Central memory CD8-positive, alpha-beta T cell (primary cell): Measurements from ENCODE around the gene MTX1.

Experiments
- ATAC-seq: fragments of 150-1000 bp; cut with Tn5 transposase; replicated peaks from 2 replicates; pipeline ENCODE4 v1.10.0; 2022; ENCODE audit warnings: mild to moderate bottlenecking, moderate FRiP score, moderate number of reproducible peaks; ENCODE audit not compliant: poor library complexity, severe bottlenecking; ENCODE audit errors: extremely low read depth
- DNase-seq, 2 donors: peaks; one replicate each; pipeline ENCODE4 v3.0.0; 2021; ENCODE audit warnings: low spot score in 2 of 2
- H3K27ac Mint-ChIP-seq: one replicate; pipeline ENCODE4 v1.8.0; 2022; ENCODE audit warnings: low read depth, mild to moderate bottlenecking, moderate library complexity, mixed read lengths
- H3K27me3 Mint-ChIP-seq: one replicate; pipeline ENCODE4 v1.8.0; 2022; ENCODE audit warnings: mixed read lengths
- H3K36me3 Mint-ChIP-seq: one replicate; pipeline ENCODE4 v1.8.0; 2022; ENCODE audit warnings: mild to moderate bottlenecking, moderate library complexity, mixed read lengths; ENCODE audit not compliant: insufficient read depth
- H3K4me1 Mint-ChIP-seq: one replicate; pipeline ENCODE4 v1.8.0; 2022; ENCODE audit warnings: mixed read lengths
- H3K4me3 Mint-ChIP-seq: one replicate; pipeline ENCODE4 v1.8.0; 2022; ENCODE audit warnings: mild to moderate bottlenecking, moderate library complexity, mixed read lengths
- H3K9me3 Mint-ChIP-seq: one replicate; pipeline ENCODE4 v1.8.0; 2022; ENCODE audit warnings: mixed read lengths

MTX1 gene

GRCh38 chr1:155177192-155177917 is 31.1 kb upstream of the MTX1 start:
- H3K4me3 Mint-ChIP-seq = no peak overlapping the region
- no peaks in the 10 kb centered on the region for H3K27me3 Mint-ChIP-seq
- peaks cover 27% of the 10 kb centered on the region for H3K36me3 Mint-ChIP-seq
- ATAC-seq (no peak), DNase-seq (no peak)
- H3K27ac Mint-ChIP-seq = no peak overlapping the region
- peaks cover 37% of the 10 kb centered on the region for H3K4me1 Mint-ChIP-seq
- H3K9me3 Mint-ChIP-seq = no peaks in the 10 kb centered on the region

GRCh38 chr1:155177918-155178281 is 30.6 kb upstream of the MTX1 start:
- Mint-ChIP-seq H3K36me3 (peaks cover 24% of the 10 kb centered on the region), H3K4me3 (no peak overlapping the region), H3K4me1 (peaks cover 33% of the 10 kb centered on the region), H3K27ac (no peak overlapping the region), H3K27me3 (no peaks in the 10 kb centered on the region), H3K9me3 (no peaks in the 10 kb centered on the region)
- ATAC-seq = no peak
- DNase-seq = no peak

- no peak overlapping the region for H3K27ac Mint-ChIP-seq
- H3K36me3 Mint-ChIP-seq = peaks cover 21% of the 10 kb centered on the region
- ATAC-seq = no peak
- no peaks in the 10 kb centered on the region for H3K9me3 Mint-ChIP-seq
- no peak for DNase-seq
- H3K4me1 Mint-ChIP-seq = peaks cover 27% of the 10 kb centered on the region
- no peaks in the 10 kb centered on the region for H3K27me3 Mint-ChIP-seq
- no peak overlapping the region for H3K4me3 Mint-ChIP-seq
Observed at GRCh38 chr1:155178441-155179111, 29.9 kb upstream of the MTX1 start.

GRCh38 chr1:155179112-155180031 is 29.1 kb upstream of the MTX1 start:
- ATAC-seq = no peak
- no peak overlapping the region for H3K27ac Mint-ChIP-seq
- no peaks in the 10 kb centered on the region for H3K27me3 Mint-ChIP-seq
- H3K4me3 Mint-ChIP-seq = no peak overlapping the region
- H3K9me3 Mint-ChIP-seq = no peaks in the 10 kb centered on the region
- peaks cover 17% of the 10 kb centered on the region for H3K36me3 Mint-ChIP-seq
- H3K4me1 Mint-ChIP-seq = peaks cover 19% of the 10 kb centered on the region
- DNase-seq = no peak

GRCh38 chr1:155181371-155182051 is 27.0 kb upstream of the MTX1 start:
- DNase-seq (no peak), ATAC-seq (no peak)
- Mint-ChIP-seq H3K36me3 (peaks cover 16% of the 10 kb centered on the region), H3K27me3 (no peaks in the 10 kb centered on the region), H3K27ac (no peak overlapping the region), H3K4me1 (peaks cover 12% of the 10 kb centered on the region), H3K4me3 (no peak overlapping the region), H3K9me3 (no peaks in the 10 kb centered on the region)

- no peaks in the 10 kb centered on the region for H3K27me3 Mint-ChIP-seq
- H3K36me3 Mint-ChIP-seq = peaks cover 15% of the 10 kb centered on the region
- H3K9me3 Mint-ChIP-seq = no peaks in the 10 kb centered on the region
- H3K4me1 Mint-ChIP-seq = peaks cover 6% of the 10 kb centered on the region
- DNase-seq (no peak), ATAC-seq (no peak)
- no peak overlapping the region for H3K27ac Mint-ChIP-seq
- no peak overlapping the region for H3K4me3 Mint-ChIP-seq
Observed at GRCh38 chr1:155182052-155182550, 26.4 kb upstream of the MTX1 start.

GRCh38 chr1:155183775-155184221 is 24.7 kb upstream of the MTX1 start:
- H3K27ac Mint-ChIP-seq = no peak overlapping the region

GRCh38 chr1:155184351-155184811 is 24.1 kb upstream of the MTX1 start:
- H3K27ac Mint-ChIP-seq = no peak overlapping the region
- ATAC-seq = no peak

More at GRCh38 chr1:155183775-155184221, 24.7 kb upstream of the MTX1 start:
- H3K36me3 Mint-ChIP-seq = peaks cover 14% of the 10 kb centered on the region
- H3K4me1 Mint-ChIP-seq = peaks cover 12% of the 10 kb centered on the region
- no peaks in the 10 kb centered on the region for H3K9me3 Mint-ChIP-seq
- no peak for DNase-seq
- no peaks in the 10 kb centered on the region for H3K27me3 Mint-ChIP-seq
- no peak overlapping the region for H3K4me3 Mint-ChIP-seq
- no peak for ATAC-seq

GRCh38 chr1:155184835-155185782 is 23.4 kb upstream of the MTX1 start:
- H3K4me1 Mint-ChIP-seq = peaks cover 12% of the 10 kb centered on the region
- no peaks in the 10 kb centered on the region for H3K27me3 Mint-ChIP-seq
- DNase-seq (no peak), ATAC-seq (no peak)
- H3K27ac Mint-ChIP-seq = no peak overlapping the region
- no peak overlapping the region for H3K4me3 Mint-ChIP-seq
- peaks cover 7% of the 10 kb centered on the region for H3K36me3 Mint-ChIP-seq
- H3K9me3 Mint-ChIP-seq = no peaks in the 10 kb centered on the region

More at GRCh38 chr1:155184351-155184811, 24.1 kb upstream of the MTX1 start:
- no peaks in the 10 kb centered on the region for H3K9me3 Mint-ChIP-seq
- H3K27me3 Mint-ChIP-seq = no peaks in the 10 kb centered on the region
- no peak overlapping the region for H3K4me3 Mint-ChIP-seq
- peaks cover 12% of the 10 kb centered on the region for H3K4me1 Mint-ChIP-seq
- peaks cover 10% of the 10 kb centered on the region for H3K36me3 Mint-ChIP-seq
- DNase-seq = no peak

GRCh38 chr1:155185783-155186066 is 22.8 kb upstream of the MTX1 start:
- H3K36me3 Mint-ChIP-seq = peaks cover 7% of the 10 kb centered on the region
- H3K27me3 Mint-ChIP-seq = no peaks in the 10 kb centered on the region
- no peaks in the 10 kb centered on the region for H3K9me3 Mint-ChIP-seq
- peaks cover 12% of the 10 kb centered on the region for H3K4me1 Mint-ChIP-seq
- no peak overlapping the region for H3K4me3 Mint-ChIP-seq
- ATAC-seq = no peak
- no peak for DNase-seq
- H3K27ac Mint-ChIP-seq = no peak overlapping the region

GRCh38 chr1:155186067-155186793 is 22.3 kb upstream of the MTX1 start:
- no peak overlapping the region for H3K4me3 Mint-ChIP-seq
- no peak overlapping the region for H3K27ac Mint-ChIP-seq
- no peak for DNase-seq
- H3K4me1 Mint-ChIP-seq = peaks cover 12% of the 10 kb centered on the region
- H3K36me3 Mint-ChIP-seq = peaks cover 7% of the 10 kb centered on the region
- no peaks in the 10 kb centered on the region for H3K27me3 Mint-ChIP-seq
- no peak for ATAC-seq
- no peaks in the 10 kb centered on the region for H3K9me3 Mint-ChIP-seq
